PC-3 (cell line): ENCODE data around the gene UBXN11.

Experiments used
- CTCF ChIP-seq: fragments of 300-600 bp; sonication (generic); conservative IDR thresholded peaks from 2 replicates; pipeline ENCODE4 v1.5.1; 2017; ENCODE audit warnings: antibody characterized with exemption, low read depth, mild to moderate bottlenecking, low read length
- EZH2 ChIP-seq: fragments of 300-600 bp; sonication (generic); IDR thresholded peaks from one replicate; pipeline ENCODE4 v1.6.1; 2017; ENCODE audit warnings: antibody characterized with exemption, mild to moderate bottlenecking, low read length; ENCODE audit not compliant: unreplicated experiment

GRCh38 chr1:26336477-26337205, 30.2 kb upstream of the UBXN11 start:
- TF ChIP-seq CTCF (no peak), EZH2 (no peak)
